Body of pancreas (tissue), 4 donors: ENCODE measurements around the gene CKAP4. TPM values are rescaled to one million over a fixed set of nuclear protein-coding genes. Genes with fewer than 3 reads are reported as not detected.

ENCODE experiments used
- ATAC-seq: fragments of 150-250 bp; one replicate; pipeline ENCODE4 v1.9.1; 2016
- DNase-seq, 4 donors: peaks; one replicate each; pipeline ENCODE4 v3.0.0-alpha.2; 2019
- H3K27ac ChIP-seq, 4 donors: fragments of 200-600 bp; sonication (generic); 1 replicate in 3 of 4; 2 replicates in 1 of 4; pipeline versions ENCODE4 v1.5.1 to v1.6.1; 2016 to 2019; ENCODE audit warnings: mild to moderate bottlenecking in 1 of 4, mixed read lengths in 1 of 4, moderate library complexity in 1 of 4
- H3K27me3 ChIP-seq, 2 donors: fragments of 200-600 bp; sonication (generic); one replicate each; pipeline ENCODE4 v1.6.0; 2016; ENCODE audit warnings: mild to moderate bottlenecking in 1 of 2
- H3K36me3 ChIP-seq, 2 donors: fragments of 200-600 bp; sonication (generic); replicated peaks in 1 of 2; 2 replicates each; pipeline ENCODE4 v1.5.1; 2016; ENCODE audit warnings: low read depth in 2 of 2; ENCODE audit not compliant: insufficient read depth in 1 of 2
- H3K4me1 ChIP-seq: fragments of 200-600 bp; sonication (generic); one replicate; pipeline ENCODE4 v1.6.0; 2016
- H3K4me3 ChIP-seq, 2 donors: fragments of 200-600 bp; sonication (generic); 1 replicate in 1 of 2; 2 replicates in 1 of 2; pipeline ENCODE4 v1.5.1; 2016 to 2019
- H3K9me3 ChIP-seq, 3 donors: fragments of 200-600 bp; sonication (generic); 1 replicate in 2 of 3; 2 replicates in 1 of 3; pipeline ENCODE4 v1.5.1; 2016
- POLR2A ChIP-seq, 3 donors: fragments of 450-650 bp; IDR thresholded peaks; one replicate each; pipeline ENCODE4 v1.6.1; 2016; ENCODE audit warnings: antibody characterized with exemption in 3 of 3, mild to moderate bottlenecking in 2 of 3
- WGBS, 2 donors: methylation state at CpG; one replicate each; pipeline ENCODE4 v1.1.5; 2017; 5-methylcytosine and 5-hydroxymethylcytosine counted together
- intact Hi-C: fragments of 100-400 bp; cut with DNase I; formaldehyde crosslinking; loops from one replicate; pipeline ENCODE4 v1.15.1; 2023
- total RNA-seq, 2 donors: library from RNA; depleted of rRNA; stranded (reverse); fragments of >200 nt; gene quantifications; one replicate each; pipeline ENCODE4 v1.1.0, GENCODE V29; 2016
- TF ChIP-seq, protein P1 (sequence below), 7 experiments: fragments of 450-650 bp in 4 of 7; fragments of 200-600 bp in 3 of 7; sonication (generic) in 3 of 7; IDR thresholded peaks; one replicate each; pipeline ENCODE4 v1.5.1; 2016 to 2019; ENCODE audit warnings: antibody characterized with exemption in 7 of 7

The CKAP4 gene, protein sequence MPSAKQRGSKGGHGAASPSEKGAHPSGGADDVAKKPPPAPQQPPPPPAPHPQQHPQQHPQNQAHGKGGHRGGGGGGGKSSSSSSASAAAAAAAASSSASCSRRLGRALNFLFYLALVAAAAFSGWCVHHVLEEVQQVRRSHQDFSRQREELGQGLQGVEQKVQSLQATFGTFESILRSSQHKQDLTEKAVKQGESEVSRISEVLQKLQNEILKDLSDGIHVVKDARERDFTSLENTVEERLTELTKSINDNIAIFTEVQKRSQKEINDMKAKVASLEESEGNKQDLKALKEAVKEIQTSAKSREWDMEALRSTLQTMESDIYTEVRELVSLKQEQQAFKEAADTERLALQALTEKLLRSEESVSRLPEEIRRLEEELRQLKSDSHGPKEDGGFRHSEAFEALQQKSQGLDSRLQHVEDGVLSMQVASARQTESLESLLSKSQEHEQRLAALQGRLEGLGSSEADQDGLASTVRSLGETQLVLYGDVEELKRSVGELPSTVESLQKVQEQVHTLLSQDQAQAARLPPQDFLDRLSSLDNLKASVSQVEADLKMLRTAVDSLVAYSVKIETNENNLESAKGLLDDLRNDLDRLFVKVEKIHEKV
- 10 to 100 TPM; 30.6 to 36.6 TPM for total RNA-seq

- Histone ChIP-seq H3K27me3 (no peaks in the 10 kb centered on the region), H3K36me3 (no peaks in the 10 kb centered on the region), H3K27ac (peak within 1 kb of the TSS; percentile 96 to 100 (median 97)), H3K4me3 (peak within 1 kb of the TSS; percentile 77 to 80), H3K9me3 (no peaks in the 10 kb centered on the region), H3K4me1 (peaks cover 54% of the 10 kb centered on the region)
- WGBS, 2 donors, result 0% methylated on average over 67 of the region's 102 CpGs; no CpG with 5 or more reads in 1 of the 2 donors
- intact Hi-C loops, result no loop called here
- ATAC-seq, result peak; percentile 86
- DNase-seq, result peak; percentile 80 to 87 (median 84)
- no peak for TF ChIP-seq POLR2A (IDR thresholded peaks at IDR 0.05)
- TF ChIP-seq, protein P1, sequence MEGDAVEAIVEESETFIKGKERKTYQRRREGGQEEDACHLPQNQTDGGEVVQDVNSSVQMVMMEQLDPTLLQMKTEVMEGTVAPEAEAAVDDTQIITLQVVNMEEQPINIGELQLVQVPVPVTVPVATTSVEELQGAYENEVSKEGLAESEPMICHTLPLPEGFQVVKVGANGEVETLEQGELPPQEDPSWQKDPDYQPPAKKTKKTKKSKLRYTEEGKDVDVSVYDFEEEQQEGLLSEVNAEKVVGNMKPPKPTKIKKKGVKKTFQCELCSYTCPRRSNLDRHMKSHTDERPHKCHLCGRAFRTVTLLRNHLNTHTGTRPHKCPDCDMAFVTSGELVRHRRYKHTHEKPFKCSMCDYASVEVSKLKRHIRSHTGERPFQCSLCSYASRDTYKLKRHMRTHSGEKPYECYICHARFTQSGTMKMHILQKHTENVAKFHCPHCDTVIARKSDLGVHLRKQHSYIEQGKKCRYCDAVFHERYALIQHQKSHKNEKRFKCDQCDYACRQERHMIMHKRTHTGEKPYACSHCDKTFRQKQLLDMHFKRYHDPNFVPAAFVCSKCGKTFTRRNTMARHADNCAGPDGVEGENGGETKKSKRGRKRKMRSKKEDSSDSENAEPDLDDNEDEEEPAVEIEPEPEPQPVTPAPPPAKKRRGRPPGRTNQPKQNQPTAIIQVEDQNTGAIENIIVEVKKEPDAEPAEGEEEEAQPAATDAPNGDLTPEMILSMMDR (IDR thresholded peaks at IDR 0.05), result peak in 1 of 7 experiments; percentile 4
These were observed at the start of gene CKAP4 for GRCh38 chr12:106247674-106248311. CKAP4 (minus strand) TSS chr12:106248020; CDS start chr12:106247851, 169 bp downstream.

DNA sequence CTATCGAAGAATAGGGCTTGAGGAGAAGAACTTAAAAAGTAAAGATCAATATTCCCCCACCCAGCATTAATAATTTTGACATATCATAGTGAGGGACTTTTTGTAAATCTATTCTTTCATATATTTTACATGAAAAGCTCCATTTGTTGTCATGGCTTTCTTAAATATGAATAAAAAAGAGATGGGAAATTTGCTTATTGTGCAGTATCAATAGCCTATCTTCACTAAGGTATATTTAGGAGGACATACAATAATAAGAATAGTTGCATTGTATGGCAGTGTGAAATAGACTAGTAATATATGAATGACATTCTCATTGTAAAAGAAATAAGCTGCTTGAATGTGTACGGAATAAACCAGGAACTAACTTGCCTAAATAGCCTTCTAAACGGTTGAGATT is 49.3 kb upstream of the CKAP4 start:
- intact Hi-C loops, result no loop called here
- Histone ChIP-seq H3K27me3 (no peaks in the 10 kb centered on the region), H3K4me1 (peaks cover 16% of the 10 kb centered on the region), H3K27ac (no peak overlapping the region), H3K4me3 (no peak overlapping the region), H3K9me3 (no peaks in the 10 kb centered on the region), H3K36me3 (no peaks in the 10 kb centered on the region)
- TF ChIP-seq, protein P1 (IDR thresholded peaks at IDR 0.05), result no peak
- no peak for TF ChIP-seq POLR2A (IDR thresholded peaks at IDR 0.05)
- no peak for DNase-seq
- no peak for ATAC-seq
- WGBS, 2 donors, result 79 to 82% methylated on average over 3 of the region's 3 CpGs

DNA sequence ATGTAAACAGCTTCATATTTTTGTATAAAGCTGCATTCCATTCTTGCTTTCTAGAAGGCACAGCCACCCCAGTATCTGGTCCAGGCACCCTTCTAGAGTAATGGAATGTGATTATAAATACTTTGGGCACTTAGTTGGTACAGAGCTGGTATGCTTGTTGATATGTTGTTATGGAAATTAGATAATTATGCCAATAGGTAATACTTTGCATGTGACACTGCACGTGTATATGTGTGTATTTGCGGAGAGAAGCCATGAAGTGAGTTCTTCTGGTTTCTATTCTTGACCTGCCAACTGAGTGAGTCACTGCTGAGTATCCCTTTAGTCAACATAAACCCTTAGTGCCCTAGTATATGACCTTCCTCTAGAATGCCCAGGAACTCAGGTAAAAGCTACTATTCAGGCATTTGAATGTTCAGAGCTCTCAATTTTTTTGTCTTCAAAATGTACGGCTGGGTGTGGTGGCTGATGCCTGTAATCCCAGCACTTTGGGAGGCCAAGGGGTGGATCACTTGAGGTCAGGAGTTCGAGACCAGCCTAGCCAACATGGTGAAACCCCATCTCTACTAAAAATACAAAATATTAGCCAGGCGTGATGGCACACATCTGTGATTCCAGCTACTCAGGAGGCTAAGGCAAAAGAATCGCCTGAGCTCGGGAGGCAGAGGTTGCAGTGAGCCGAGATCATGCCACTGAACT is 48.5 kb upstream of the CKAP4 start:
- H3K36me3 ChIP-seq, result no peaks in the 10 kb centered on the region
- ATAC-seq, result no peak
- intact Hi-C loops, result no loop called here
- no peaks in the 10 kb centered on the region for H3K27me3 ChIP-seq
- H3K9me3 ChIP-seq, result no peaks in the 10 kb centered on the region
- peak in 1 of 4 donors; percentile 40 for DNase-seq
- no peak overlapping the region for H3K27ac ChIP-seq
- 78 to 79% methylated on average over 8 of the region's 8 CpGs for whole genome bisulfite sequencing, 2 donors
- TF ChIP-seq, protein P1 (IDR thresholded peaks at IDR 0.05), result no peak
- no peak for TF ChIP-seq POLR2A (IDR thresholded peaks at IDR 0.05)
- no peak overlapping the region for H3K4me3 ChIP-seq
- peaks cover 10% of the 10 kb centered on the region for H3K4me1 ChIP-seq

DNA sequence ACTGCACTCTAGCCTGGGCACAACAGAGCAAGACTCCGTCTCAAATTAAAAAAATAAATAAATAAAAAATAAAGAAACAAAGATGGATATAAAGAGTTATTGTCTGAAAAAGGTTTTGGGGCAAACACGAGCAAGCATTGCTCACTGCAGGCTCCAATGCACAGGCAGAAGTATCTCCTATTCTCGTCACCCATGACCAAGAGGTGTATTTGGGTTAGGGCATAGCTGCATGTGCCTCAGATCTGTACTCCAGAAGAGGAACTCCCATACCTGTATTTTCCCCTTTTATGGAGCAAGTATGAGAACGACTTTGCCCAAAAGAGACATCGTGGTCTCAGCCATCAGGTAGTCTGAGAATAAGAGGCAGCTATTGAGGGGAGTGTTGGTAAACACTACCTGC is 44.5 kb upstream of the CKAP4 start:
- no peak for TF ChIP-seq POLR2A (IDR thresholded peaks at IDR 0.05)
- no peak overlapping the region for H3K27ac ChIP-seq
- WGBS, 2 donors, result 83 to 84% methylated on average over 5 of the region's 5 CpGs
- intact Hi-C loops, result no loop called here
- no peaks in the 10 kb centered on the region for H3K9me3 ChIP-seq
- DNase-seq (no peak), ATAC-seq (no peak)
- H3K27me3 ChIP-seq, result no peaks in the 10 kb centered on the region
- H3K36me3 ChIP-seq, result no peaks in the 10 kb centered on the region
- H3K4me3 ChIP-seq, result no peak overlapping the region
- no peaks in the 10 kb centered on the region for H3K4me1 ChIP-seq

- DNase-seq (peak in 2 of 4 donors; percentile 21 to 43), ATAC-seq (peak; percentile 30)
- 54 to 65% methylated on average over 5 of the region's 5 CpGs for WGBS, 2 donors
- H3K4me3 ChIP-seq, result no peak overlapping the region
- H3K4me1 ChIP-seq, result no peaks in the 10 kb centered on the region
- H3K27me3 ChIP-seq, result no peaks in the 10 kb centered on the region
- no peak overlapping the region for H3K27ac ChIP-seq
- no peaks in the 10 kb centered on the region for H3K9me3 ChIP-seq
- TF ChIP-seq POLR2A (IDR thresholded peaks at IDR 0.05), result no peak
- TF ChIP-seq, protein P1 (IDR thresholded peaks at IDR 0.05), result no peak
- H3K36me3 ChIP-seq, result no peaks in the 10 kb centered on the region
- intact Hi-C loops, result no loop called here
These were observed 43.5 kb upstream of the CKAP4 start for GRCh38 chr12:106291342-106291741.
